Hepatocyte (in vitro differentiated cells): Measurements from ENCODE around the gene TLR10.

ENCODE experiments used
- EZH2 ChIP-seq: fragments of 200-600 bp; sonication (generic); IDR thresholded peaks from 2 replicates; pipeline ENCODE4 v1.6.1; 2016; ENCODE audit warnings: antibody characterized with exemption, mild to moderate bottlenecking, borderline replicate concordance
- TF ChIP-seq, protein P1 (sequence below): fragments of 200-600 bp; sonication (generic); IDR thresholded peaks from 2 replicates; pipeline ENCODE4 v1.5.1; 2016; ENCODE audit warnings: antibody characterized with exemption, mild to moderate bottlenecking; ENCODE audit not compliant: poor library complexity

DNA sequence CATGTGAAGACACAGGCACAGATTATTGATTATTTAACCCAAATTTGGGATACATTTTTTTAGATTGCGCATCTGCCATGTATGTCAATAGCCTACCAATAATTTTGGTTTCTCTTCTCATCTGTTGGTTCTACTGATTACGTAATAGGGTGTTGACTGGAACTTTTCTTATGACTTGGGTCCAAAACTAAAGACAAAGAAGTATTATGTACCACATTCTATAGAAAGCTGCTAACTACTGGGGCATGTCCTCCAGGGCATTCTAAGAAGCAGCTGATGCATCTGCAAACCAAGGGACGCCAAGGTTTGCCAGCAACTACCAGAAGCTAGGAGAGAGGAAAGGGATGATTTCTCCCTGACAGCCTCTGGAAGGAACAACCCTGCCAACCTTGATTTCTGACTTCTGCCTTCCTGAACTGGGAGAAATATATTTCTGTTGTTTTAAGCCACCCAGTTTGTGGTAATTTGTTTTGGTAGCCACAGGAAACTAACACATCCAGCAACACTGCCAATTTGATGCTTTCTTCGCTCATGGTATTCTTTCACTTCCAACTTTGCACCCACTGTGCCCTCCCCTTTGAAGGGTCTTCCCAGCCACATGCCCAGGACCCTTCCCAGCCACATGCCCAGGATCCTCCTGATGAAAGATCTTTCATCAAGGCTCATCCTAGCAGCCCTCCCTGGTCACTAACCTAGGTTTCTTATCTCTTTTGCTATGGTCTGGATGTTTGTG is 37.7 kb upstream of the TLR10 start:
- TF ChIP-seq, protein P1, sequence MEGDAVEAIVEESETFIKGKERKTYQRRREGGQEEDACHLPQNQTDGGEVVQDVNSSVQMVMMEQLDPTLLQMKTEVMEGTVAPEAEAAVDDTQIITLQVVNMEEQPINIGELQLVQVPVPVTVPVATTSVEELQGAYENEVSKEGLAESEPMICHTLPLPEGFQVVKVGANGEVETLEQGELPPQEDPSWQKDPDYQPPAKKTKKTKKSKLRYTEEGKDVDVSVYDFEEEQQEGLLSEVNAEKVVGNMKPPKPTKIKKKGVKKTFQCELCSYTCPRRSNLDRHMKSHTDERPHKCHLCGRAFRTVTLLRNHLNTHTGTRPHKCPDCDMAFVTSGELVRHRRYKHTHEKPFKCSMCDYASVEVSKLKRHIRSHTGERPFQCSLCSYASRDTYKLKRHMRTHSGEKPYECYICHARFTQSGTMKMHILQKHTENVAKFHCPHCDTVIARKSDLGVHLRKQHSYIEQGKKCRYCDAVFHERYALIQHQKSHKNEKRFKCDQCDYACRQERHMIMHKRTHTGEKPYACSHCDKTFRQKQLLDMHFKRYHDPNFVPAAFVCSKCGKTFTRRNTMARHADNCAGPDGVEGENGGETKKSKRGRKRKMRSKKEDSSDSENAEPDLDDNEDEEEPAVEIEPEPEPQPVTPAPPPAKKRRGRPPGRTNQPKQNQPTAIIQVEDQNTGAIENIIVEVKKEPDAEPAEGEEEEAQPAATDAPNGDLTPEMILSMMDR, result no peak
- TF ChIP-seq EZH2, result no peak
